GOT3 (cell line): ENCODE results near the gene BDP1.
"Not testable (repeated sequence)": the region's sequence is repeated elsewhere in the genome, so short reads cannot be mapped to it uniquely, and the experiment has no call there.

ENCODE experiments used
- DNase-seq: peaks from one replicate; lab custom pipeline; 2025; ENCODE audit warnings: mixed read lengths; lab: John Stamatoyannopoulos, UW

BDP1 gene, protein sequence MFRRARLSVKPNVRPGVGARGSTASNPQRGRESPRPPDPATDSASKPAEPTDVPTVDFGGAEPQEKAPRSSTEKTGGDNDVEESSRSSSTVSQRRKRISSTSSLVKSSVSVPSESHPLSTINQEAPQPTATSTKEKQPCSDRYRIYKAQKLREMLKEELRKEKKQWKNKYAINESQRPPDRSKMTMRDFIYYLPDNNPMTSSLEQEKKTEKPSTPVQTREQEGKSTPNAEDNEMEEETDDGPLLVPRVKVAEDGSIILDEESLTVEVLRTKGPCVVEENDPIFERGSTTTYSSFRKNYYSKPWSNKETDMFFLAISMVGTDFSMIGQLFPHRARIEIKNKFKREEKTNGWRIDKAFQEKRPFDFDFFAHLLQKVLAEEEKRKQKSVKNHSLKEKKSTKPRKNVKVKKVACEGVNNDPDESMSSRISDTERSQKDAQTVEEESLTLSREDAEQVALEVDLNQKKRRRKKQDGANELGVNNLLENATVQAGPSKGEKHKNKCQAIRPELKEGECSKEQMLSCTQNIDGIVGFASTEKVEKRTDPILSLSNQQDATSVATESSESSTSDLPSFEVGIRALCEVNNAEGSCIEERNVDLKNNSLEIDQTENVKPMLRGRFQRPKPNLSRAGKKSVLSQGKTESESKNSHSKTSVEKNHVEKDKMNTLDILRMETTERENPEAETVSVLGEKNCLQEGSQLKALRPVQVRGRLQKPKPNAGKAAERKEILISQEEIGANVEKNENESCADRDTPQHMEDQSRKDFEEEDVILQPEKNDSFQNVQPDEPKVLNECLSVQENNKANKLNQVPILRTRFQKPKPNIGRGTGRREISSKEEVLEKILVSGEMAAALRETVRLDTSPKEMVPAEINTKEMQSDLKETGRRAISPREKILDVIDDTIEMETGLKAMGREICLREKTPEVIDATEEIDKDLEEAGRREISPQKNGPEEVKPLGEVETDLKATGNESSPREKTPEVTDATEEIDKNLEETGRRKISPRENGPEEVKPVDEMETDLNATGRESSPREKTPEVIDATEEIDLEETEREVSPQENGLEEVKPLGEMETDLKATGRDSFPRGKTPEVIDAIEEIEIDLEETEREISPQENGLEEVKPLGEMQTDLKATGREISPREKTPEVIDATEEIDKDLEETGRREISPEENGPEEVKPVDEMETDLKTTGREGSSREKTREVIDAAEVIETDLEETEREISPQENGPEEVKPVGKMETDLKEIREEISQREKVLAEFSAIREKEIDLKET (N-terminal part only)

DNA sequence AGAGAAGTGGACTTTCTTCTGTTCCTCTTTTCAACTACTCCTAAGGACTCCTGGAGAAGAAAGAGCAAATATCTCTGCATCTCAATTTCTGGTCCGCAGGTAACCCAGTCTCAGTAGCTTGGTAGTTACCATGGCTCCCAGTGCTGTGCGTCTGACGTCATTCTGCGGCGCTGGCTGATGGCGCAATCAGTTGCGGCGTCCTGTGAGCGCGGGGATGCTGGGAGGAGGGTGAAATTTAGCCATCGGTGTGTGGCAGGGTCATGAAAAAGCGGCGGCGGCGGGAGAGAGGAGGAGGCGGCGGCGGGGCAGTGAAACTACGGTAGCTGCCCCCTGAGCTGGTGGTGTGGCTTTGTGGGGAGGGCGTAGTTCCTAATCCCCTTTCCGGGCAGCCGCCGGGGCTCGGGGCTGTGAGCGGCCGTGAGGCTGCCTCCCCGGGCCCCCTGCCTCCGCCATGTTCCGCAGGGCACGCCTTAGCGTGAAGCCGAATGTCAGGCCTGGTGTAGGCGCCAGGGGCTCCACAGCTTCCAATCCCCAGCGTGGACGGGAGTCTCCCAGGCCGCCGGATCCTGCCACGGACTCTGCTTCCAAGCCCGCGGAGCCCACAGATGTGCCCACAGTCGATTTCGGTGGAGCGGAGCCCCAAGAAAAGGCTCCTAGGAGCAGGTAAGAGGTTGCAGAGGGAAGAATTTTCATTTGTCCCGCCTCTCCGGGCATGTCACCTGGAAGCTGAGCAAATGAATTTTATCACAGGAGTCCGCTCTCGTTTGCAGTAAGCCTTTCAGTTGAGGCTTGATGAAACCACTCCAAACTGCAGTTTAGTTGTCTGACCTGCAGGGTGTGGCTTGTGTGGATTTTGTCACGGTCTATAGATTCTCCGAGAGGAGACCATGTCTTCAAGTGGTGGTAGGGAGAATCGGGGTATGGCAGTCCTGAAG is at the start of gene BDP1:
Gene BDP1, plus strand, starts transcription at position 225 of the 935 bp plus-strand sequence. Its CDS starts 227 bp downstream, at position 452.
- DNase-seq, result peak; percentile 82

- not testable (repeated sequence) for DNase-seq
Observed at GRCh38 chr5:71410088-71410487, 45.4 kb upstream of the BDP1 start.

DNA sequence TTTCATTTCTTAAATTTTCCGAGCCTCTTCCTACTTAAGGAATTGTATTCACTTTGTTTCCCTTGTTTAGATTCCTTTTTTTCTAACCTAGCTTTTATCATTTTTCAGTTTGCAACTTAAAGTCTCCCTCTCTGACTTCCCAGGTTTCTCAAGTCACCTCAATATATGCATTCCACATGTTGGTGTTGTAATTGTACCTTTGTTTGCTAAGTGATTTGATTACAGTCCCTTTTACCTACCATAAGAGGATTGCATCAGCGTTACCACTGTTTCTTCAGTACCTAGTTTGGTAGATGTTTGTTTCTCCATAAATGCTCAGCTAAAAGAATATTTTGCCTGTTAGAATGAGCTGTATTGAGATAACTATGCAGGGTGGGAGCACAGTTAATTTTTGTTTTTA is 39.8 kb upstream of the BDP1 start:
- not testable (repeated sequence) for DNase-seq

- DNase-seq, result not testable (repeated sequence)
Observed at GRCh38 chr5:71418026-71418425, 37.4 kb upstream of the BDP1 start.

DNA sequence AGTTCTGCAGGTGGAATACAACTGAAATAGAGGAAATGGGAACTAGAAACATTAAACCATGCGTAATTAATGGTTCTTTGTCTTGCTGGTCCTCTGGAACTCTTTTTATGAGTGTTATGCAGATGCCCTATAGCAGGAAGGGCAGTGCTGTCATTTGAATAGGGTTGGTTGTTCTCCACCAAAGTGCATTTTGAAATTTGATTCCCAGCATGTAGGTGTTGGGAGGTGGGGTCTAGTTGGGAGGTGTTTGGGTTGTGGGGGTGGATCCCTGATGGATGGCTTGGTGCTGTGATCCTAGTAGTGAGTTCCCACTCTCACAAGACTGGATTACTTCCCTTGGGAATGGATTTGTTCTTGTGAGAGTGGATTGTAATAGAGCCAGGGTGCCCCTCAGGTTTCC is 34.2 kb upstream of the BDP1 start:
- not testable (repeated sequence) for DNase-seq

DNA sequence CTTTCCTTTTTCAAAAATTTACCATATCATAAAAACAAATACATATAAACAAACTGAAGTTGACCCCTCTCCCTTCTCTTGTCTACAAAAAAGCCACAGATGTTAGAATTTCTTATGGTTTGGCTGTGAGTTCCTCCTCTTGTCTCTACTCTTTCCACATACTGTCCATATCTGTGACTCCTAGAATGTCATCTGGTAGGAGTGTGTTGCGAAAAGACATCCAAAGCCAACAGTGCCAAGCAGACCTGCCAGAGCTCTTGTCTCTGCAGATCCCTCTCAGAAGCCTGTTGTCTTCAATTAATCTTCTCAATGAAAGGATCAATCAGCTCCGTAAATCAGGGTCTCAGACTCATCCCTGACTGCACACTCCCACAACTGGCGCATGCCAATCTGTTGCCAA is 31.6 kb upstream of the BDP1 start:
- not testable (repeated sequence) for DNase-seq

DNA sequence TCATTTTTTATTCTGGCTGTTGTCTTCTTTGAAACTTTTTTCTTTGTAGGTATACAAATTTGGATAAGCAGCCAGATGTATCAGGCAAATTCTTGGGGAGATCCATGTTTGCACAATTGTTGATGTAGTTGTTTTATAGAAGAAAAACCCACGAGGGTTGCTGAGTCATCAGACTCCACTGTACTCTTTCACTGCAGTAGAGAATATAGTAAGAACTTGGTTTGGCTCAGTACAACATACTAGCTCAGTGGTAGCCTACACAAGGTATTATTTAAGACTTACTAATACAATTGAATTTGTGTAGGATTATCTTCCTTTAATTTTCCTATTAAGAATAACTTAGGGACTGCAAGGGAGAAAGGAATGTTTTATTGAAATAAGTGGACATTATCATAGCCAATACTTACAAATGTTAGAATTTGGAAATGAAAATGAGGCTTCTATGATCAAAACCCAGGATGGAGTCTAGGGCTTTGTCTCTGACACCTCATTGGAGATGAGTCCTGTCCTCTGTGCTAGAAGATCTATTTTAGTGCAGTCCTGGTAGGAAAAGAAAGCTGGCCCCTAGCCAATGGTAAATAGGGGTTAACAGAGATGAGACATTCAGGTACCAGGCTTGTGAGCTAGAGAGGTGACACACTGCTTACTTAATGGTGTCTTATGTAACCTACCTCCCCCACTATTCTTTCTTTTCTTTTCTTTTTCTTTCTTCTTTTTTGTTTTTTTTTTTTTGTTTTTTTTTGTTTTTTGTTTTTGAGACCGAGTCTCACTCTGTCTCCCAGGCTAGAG is 28.6 kb upstream of the BDP1 start:
- not testable (repeated sequence) for DNase-seq

DNA sequence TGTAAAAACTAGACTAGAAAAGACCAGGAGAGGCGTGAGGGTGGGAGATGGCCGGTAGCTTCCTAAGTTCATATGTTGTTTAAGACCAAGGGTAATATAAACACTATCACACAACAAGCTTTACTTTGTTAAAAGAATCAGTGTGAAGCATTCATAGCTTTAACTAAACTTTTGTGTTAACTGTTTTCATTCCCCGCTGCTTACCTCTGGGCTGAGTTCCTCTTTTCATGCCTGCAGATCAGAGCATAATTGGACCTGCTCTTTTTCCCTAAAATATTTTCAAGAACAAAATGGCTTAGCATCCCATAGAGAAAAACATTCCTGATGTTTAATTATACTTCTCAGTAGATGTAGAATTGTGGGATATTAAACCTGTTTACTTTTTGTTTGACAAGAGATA is 23.0 kb upstream of the BDP1 start:
- DNase-seq, result not testable (repeated sequence)

GRCh38 chr5:71434825-71435224 is 20.6 kb upstream of the BDP1 start:
- not testable (repeated sequence) for DNase-seq

DNA sequence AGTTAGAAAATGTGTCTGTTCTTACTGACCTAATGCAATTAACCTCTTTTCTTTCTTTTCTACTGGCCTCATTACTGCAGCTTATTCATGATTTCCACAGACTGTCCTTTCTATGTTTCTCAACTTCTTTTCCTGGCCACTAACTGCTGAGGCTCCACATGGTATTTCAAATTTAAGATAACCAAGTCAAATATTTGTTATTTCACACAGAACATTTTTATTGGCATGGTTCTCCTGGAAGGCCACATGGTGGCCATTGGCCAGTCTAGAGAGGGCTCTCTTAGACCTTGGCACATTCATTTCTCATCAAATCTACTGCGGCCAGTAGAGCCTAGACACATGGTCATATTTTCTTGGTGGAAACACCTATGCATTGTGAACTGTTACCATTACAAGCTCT is 13.9 kb upstream of the BDP1 start:
- DNase-seq, result not testable (repeated sequence)

- DNase-seq, result not testable (repeated sequence)
Observed at GRCh38 chr5:71443891-71444290, 11.6 kb upstream of the BDP1 start.

- not testable (repeated sequence) for DNase-seq
Observed at GRCh38 chr5:71445015-71445414, 10.4 kb upstream of the BDP1 start.

DNA sequence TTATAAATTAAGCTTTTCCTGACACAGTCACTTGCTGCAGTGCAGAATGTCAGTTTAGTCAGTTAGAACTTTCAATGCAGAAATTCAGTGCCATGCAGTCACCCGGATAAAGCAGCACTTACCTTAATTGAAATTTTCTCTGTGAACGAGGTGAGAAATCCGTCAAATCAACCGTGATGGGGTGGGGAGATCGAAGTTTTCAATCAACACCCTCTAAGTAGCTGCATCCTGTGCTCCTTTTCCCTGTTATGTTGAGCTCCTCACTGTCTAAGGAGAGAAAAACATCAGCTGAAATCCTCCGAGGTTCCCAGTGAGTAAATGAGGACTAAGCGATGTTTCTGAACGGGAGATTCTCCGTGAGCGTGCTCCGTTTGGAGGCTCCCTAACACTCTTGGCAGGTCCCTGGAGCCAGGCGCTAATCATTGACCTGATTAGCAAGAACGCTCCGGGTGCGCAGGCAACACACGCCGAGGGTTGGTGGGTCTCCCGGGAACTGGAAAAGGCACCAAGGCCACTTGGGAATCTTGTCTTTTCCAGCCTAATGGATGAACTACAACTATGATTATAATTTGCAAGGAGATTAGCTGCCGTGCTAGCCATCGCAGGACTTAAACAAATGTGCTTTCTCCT is 9.8 kb upstream of the BDP1 start:
- not testable (repeated sequence) for DNase-seq

DNA sequence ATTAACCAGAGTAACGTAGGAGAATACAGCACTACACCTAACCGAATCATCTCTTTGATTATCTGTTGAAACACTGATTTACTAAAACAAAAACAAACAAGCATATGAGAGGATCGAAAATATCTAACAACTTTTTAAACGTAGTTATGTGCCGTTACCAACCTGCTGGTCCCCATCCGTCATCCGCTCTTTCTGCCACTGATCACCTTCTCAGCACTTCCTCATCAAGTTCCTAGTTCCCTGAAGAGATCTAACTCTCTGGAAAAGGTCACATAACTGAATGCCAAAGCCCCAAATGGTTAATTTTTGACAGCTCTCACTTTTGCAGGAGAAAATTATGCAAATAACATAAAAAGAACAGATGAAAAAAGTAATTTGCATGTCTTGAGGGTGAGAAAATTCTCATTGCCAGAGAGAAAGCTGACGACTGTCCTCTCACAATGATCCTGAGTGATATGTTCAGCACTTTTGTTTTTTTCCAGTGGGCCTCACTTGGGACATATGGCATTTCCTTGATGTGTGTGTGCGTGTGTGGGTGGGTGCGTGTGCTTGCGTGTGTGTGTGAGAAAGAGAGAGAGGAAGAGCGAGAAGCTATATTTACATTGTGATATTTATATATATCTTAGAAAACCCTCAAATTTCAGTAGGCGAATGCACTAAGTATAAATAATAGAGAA is 8.8 kb upstream of the BDP1 start:
- not testable (repeated sequence) for DNase-seq

GRCh38 chr5:71447218-71447808 is 8.1 kb upstream of the BDP1 start:
- DNase-seq, result not testable (repeated sequence)

DNA sequence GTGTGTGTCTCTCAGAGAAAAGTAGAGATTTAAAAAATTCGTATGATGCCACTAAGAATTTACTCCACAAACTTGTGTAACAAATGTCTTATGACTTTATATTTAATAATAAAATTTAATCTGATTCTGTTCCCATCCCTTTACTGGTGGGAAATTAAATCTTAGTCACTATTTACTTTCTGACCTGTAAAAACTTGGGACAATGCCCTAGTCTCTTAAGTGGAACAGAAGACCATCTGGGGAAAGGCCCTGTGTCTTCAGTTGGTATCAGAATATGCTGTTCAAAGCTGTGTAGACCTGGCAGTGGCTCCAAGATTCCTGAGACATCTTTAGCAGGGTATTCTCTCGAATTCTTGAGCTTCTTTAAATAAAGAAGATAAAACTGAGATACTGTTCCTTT is 2.6 kb upstream of the BDP1 start:
- DNase-seq, result no peak

GRCh38 chr5:71454913-71455312 is 538 bp upstream of the BDP1 start:
- no peak for DNase-seq

- no peak for DNase-seq
Observed at GRCh38 chr5:71456362-71456743, 902 bp downstream of the BDP1 start.

GRCh38 chr5:71457106-71457505 is 1.7 kb downstream of the BDP1 start:
- no peak for DNase-seq
